ENCODE measurements around the gene AK8. TPM values are rescaled to one million over a fixed set of nuclear protein-coding genes. Genes with fewer than 3 reads are reported as not detected.
"Not testable (repeated sequence)": the region's sequence is repeated elsewhere in the genome, so short reads cannot be mapped to it uniquely, and the experiment has no call there.

AK8 gene
- total RNA-seq, 3 donors from 2014 or later (not counting 1 experiment from before 2014, with no cell fraction given): 0.14 to 0.21 (median 0.18) TPM

DNA sequence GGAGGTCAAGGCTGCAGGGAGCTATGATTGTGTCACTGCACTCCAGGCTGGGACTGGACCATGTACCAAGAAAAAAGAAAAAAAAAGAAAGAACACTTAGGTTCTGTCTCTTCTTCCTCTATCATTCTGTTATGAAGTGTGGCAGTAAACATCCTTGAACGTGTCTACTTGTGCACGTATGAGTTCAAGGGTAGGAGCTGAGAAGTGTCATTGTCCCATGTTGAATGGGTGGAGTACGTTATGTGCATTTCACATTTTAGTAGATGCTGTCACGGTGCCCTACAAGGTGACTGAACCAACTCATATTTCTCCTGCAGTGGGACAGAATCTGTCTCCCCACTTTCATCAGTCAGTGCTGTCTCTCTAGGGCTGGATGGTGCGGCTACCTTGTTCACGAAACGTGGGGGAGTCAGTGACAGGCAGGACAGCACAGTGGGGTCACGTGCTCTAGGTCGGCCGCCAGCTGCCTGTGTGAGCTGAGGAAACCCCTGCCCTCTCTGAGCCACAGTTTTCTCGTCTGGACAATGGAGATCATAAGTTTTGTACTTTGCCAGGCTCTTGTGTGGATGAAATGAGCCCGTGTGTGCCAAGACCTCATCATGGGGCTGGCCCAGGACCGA is 160.6 kb downstream of the AK8 start:
- no peaks in the 10 kb centered on the region for H3K9me3 Mint-ChIP-seq
- H3K27me3 Mint-ChIP-seq (ENCODE audit: low read depth in 2 of 2): peaks cover 16 to 20% of the 10 kb centered on the region in 2 donors
- no peak overlapping the region for H3K27ac Mint-ChIP-seq
- intact Hi-C loops (cut with micrococcal nuclease): no loop called here
- WGBS (ENCODE audit: insufficient coverage): 70% methylated on average over 13 of the region's 13 CpGs
- H3K27ac ChIP-seq (ENCODE audit: low read length): no peak overlapping the region
- no peak overlapping the region for H3K4me3 ChIP-seq (ENCODE audit: low read length)
- TF ChIP-seq, protein P1, sequence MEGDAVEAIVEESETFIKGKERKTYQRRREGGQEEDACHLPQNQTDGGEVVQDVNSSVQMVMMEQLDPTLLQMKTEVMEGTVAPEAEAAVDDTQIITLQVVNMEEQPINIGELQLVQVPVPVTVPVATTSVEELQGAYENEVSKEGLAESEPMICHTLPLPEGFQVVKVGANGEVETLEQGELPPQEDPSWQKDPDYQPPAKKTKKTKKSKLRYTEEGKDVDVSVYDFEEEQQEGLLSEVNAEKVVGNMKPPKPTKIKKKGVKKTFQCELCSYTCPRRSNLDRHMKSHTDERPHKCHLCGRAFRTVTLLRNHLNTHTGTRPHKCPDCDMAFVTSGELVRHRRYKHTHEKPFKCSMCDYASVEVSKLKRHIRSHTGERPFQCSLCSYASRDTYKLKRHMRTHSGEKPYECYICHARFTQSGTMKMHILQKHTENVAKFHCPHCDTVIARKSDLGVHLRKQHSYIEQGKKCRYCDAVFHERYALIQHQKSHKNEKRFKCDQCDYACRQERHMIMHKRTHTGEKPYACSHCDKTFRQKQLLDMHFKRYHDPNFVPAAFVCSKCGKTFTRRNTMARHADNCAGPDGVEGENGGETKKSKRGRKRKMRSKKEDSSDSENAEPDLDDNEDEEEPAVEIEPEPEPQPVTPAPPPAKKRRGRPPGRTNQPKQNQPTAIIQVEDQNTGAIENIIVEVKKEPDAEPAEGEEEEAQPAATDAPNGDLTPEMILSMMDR (IDR thresholded peaks at IDR 0.05): no peak
- H3K27me3 ChIP-seq (ENCODE audit: control insufficient read depth, insufficient read depth, low read length): peaks cover 4% of the 10 kb centered on the region
- DNase-seq (no peak), ATAC-seq (no peak)
- no peaks in the 10 kb centered on the region for H3K4me1 Mint-ChIP-seq
- no peaks in the 10 kb centered on the region for H3K36me3 Mint-ChIP-seq
- no peaks in the 10 kb centered on the region for H3K9me3 ChIP-seq (ENCODE audit: control insufficient read depth, insufficient read depth, low read length)
- no peak overlapping the region for H3K4me3 Mint-ChIP-seq
- H3K36me3 ChIP-seq (ENCODE audit: control insufficient read depth, insufficient read depth, low read length): no peaks in the 10 kb centered on the region
- H3K4me1 ChIP-seq (ENCODE audit: control insufficient read depth, insufficient read depth, low read length): no peaks in the 10 kb centered on the region

DNA sequence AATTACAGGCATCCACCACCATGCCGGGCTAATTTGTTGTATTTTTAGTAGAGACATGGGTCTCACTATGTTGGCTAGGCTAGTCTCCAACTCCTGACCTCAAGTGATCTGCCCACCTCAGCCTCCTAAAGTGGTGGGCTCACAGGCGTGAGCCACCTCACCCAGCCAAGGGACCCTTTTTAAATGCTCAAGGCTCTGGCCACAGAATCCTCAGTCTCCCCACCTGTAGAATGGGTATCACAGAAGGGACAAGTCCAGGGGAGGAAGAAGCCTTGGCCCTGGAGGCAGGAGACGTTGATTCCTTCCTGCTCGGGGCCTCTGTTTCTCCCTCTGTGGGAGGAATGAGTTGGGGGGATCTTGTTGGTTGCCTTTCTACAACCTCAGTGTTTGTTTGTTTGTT is 162.1 kb downstream of the AK8 start:
- no peak for ATAC-seq

DNA sequence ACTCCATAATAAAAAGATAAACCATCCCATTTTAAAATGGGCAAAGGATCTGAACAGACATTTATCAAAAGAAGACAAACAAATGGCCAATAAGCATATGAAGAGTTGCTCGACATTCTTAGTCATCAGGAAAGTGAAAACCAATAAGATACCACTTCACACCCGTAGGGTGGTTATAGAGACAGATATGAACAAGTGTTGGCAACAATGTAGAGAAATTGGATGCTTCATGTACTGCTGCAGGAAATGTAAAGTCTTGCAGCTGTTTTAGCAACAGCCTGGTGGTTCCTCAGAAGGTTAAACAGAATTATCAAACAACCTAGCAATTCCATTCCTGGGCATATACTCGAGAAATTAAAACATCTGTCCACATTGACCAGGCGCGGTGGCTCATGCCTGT is 165.3 kb downstream of the AK8 start:
- Histone ChIP-seq H3K36me3 (ENCODE audit: control insufficient read depth, insufficient read depth, low read length) (no peaks in the 10 kb centered on the region), H3K9me3 (ENCODE audit: control insufficient read depth, insufficient read depth, low read length) (no peaks in the 10 kb centered on the region), H3K27me3 (ENCODE audit: control insufficient read depth, insufficient read depth, low read length) (no peaks in the 10 kb centered on the region), H3K4me3 (ENCODE audit: low read length) (no peak overlapping the region), H3K4me1 (ENCODE audit: control insufficient read depth, insufficient read depth, low read length) (no peaks in the 10 kb centered on the region), H3K27ac (ENCODE audit: low read length) (no peak overlapping the region)
- ATAC-seq (no peak), DNase-seq (no peak)
- no peak overlapping the region for H3K4me3 Mint-ChIP-seq
- H3K4me1 Mint-ChIP-seq: no peaks in the 10 kb centered on the region
- H3K36me3 Mint-ChIP-seq: no peaks in the 10 kb centered on the region
- H3K9me3 Mint-ChIP-seq: no peaks in the 10 kb centered on the region
- intact Hi-C loops (cut with micrococcal nuclease): no loop called here
- H3K27me3 Mint-ChIP-seq (ENCODE audit: low read depth in 2 of 2): peaks cover 5 to 13% of the 10 kb centered on the region in 2 donors
- TF ChIP-seq, protein P1 (IDR thresholded peaks at IDR 0.05): no peak
- no peak overlapping the region for H3K27ac Mint-ChIP-seq
- 83% methylated on average over 5 of the region's 5 CpGs for WGBS (ENCODE audit: insufficient coverage)

More for the DNA sequence above, 162.1 kb downstream of the AK8 start:
- H3K27me3 ChIP-seq (ENCODE audit: control insufficient read depth, insufficient read depth, low read length): peaks cover 4% of the 10 kb centered on the region
- intact Hi-C loops (cut with micrococcal nuclease): no loop called here
- H3K36me3 ChIP-seq (ENCODE audit: control insufficient read depth, insufficient read depth, low read length): no peaks in the 10 kb centered on the region
- Mint-ChIP-seq H3K4me1 (no peaks in the 10 kb centered on the region), H3K27ac (no peak overlapping the region), H3K36me3 (no peaks in the 10 kb centered on the region), H3K4me3 (no peak overlapping the region), H3K9me3 (no peaks in the 10 kb centered on the region), H3K27me3 (ENCODE audit: low read depth in 2 of 2) (peaks cover 16 to 20% of the 10 kb centered on the region in 2 donors)
- H3K9me3 ChIP-seq (ENCODE audit: control insufficient read depth, insufficient read depth, low read length): no peaks in the 10 kb centered on the region
- TF ChIP-seq, protein P1 (IDR thresholded peaks at IDR 0.05): no peak
- H3K4me1 ChIP-seq (ENCODE audit: control insufficient read depth, insufficient read depth, low read length): no peaks in the 10 kb centered on the region
- 86% methylated on average over 3 of the region's 4 CpGs for WGBS (ENCODE audit: insufficient coverage)
- DNase-seq: no peak
- no peak overlapping the region for H3K4me3 ChIP-seq (ENCODE audit: low read length)
- no peak overlapping the region for H3K27ac ChIP-seq (ENCODE audit: low read length)

DNA sequence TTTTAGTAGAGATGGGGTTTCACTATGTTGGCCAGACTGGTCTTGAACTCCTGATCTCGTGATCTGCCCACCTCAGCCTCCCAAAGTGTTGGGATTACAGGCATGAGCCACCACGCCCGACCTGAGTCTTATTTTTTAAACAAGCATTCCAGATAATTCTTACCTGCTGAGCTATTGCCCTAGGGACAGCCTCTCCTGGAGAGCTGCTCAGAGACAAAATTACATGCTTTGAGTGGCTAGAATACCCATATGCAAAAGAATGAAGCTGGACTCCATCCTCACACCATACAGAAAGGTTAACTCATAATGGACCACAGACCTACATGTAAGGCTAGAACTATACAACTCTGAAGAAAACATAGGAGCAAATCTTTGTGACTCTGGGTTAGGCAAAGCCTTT is 166.2 kb downstream of the AK8 start:
- peaks cover 0 to 8% of the 10 kb centered on the region in 2 donors for H3K27me3 Mint-ChIP-seq (ENCODE audit: low read depth in 2 of 2)
- no peak for ATAC-seq
- H3K9me3 Mint-ChIP-seq: no peaks in the 10 kb centered on the region
- Histone ChIP-seq H3K9me3 (ENCODE audit: control insufficient read depth, insufficient read depth, low read length) (no peaks in the 10 kb centered on the region), H3K27me3 (ENCODE audit: control insufficient read depth, insufficient read depth, low read length) (no peaks in the 10 kb centered on the region), H3K36me3 (ENCODE audit: control insufficient read depth, insufficient read depth, low read length) (no peaks in the 10 kb centered on the region), H3K4me3 (ENCODE audit: low read length) (no peak overlapping the region), H3K27ac (ENCODE audit: low read length) (no peak overlapping the region), H3K4me1 (ENCODE audit: control insufficient read depth, insufficient read depth, low read length) (no peaks in the 10 kb centered on the region)
- intact Hi-C loops (cut with micrococcal nuclease): no loop called here
- no peak overlapping the region for H3K4me3 Mint-ChIP-seq
- TF ChIP-seq, protein P1 (IDR thresholded peaks at IDR 0.05): no peak
- WGBS (ENCODE audit: insufficient coverage): 91% methylated on average over 3 of the region's 3 CpGs
- H3K27ac Mint-ChIP-seq: no peak overlapping the region
- DNase-seq: no peak
- no peaks in the 10 kb centered on the region for H3K36me3 Mint-ChIP-seq
- H3K4me1 Mint-ChIP-seq: no peaks in the 10 kb centered on the region

DNA sequence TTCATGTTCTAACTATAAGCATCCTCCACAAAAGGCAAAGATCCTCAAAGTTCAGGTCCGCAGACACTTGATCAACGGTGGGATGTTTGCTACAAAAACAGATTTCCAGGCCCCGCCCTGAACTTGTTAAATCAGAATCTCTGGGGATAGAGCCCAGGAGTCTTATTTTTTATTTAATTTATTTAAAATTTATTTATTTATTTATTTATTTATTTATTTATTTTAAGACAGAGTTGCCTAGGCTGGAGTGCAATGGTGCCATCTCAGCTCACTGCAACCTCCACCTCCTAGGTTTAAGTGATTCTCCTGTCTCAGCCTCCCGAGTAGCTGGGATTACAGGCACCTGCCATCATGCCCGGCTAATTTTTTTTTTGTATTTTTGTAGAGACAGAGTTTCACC is 166.9 kb downstream of the AK8 start:
- H3K4me1 Mint-ChIP-seq; intact Hi-C loops (cut with micrococcal nuclease); H3K4me1 ChIP-seq (ENCODE audit: control insufficient read depth, insufficient read depth, low read length); H3K27ac ChIP-seq (ENCODE audit: low read length); H3K9me3 Mint-ChIP-seq; DNase-seq; ATAC-seq; H3K9me3 ChIP-seq (ENCODE audit: control insufficient read depth, insufficient read depth, low read length); H3K36me3 ChIP-seq (ENCODE audit: control insufficient read depth, insufficient read depth, low read length); H3K27me3 ChIP-seq (ENCODE audit: control insufficient read depth, insufficient read depth, low read length); H3K4me3 ChIP-seq (ENCODE audit: low read length); H3K27ac Mint-ChIP-seq; H3K36me3 Mint-ChIP-seq; H3K4me3 Mint-ChIP-seq: not testable (repeated sequence)
- peaks cover 0 to 10% of the 10 kb centered on the region in 2 donors for H3K27me3 Mint-ChIP-seq (ENCODE audit: low read depth in 2 of 2)
- WGBS (ENCODE audit: insufficient coverage): 96% methylated on average over 4 of the region's 5 CpGs

All from natural killer cell (primary cell).